ENCODE data around the gene DPP4. TPM values are rescaled to one million over a fixed set of nuclear protein-coding genes. Genes with fewer than 3 reads are reported as not detected.

DPP4 gene
- polyA plus RNA-seq, 2 of the 4 experiments (the other 2 are of a cell fraction): 0.17 to 0.27 TPM

DNA sequence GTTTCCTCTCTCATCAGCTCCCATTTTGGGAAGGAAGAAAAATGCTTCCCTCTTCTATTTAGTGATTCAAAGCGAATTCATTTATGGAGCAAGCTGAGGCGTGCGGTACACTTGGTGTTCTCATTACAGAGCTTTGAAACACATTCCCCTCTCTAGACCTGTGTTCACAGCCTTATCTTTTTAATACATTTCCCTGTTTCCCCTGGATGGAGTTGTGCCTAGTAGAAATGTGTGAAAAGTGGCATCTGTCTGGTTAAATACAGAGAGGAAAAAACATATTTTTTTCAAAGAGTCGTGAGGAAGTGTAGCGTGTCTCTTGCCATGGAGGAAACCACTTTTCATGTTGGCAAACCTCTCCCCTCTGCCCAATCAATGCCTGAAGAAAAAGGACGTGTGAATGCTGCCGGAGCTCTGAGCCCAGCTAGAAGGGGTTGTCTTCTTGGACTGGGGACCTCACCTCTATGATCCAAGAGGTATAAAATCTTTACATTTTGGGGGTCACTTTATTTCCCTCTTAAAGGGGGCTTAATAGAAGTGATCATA is 52.4 kb downstream of the DPP4 start:
- peaks cover 18% of the 10 kb centered on the region for H3K4me1 ChIP-seq
- 77% methylated on average over 7 of the region's 7 CpGs for WGBS (ENCODE audit: missing lambda C conversion rate)
- no peak for ATAC-seq
- FAIRE-seq: no peak
- no peak overlapping the region for H3K27ac ChIP-seq
- POLR2A ChIA-PET: no interaction called here
- H3K4me2 ChIP-seq: no peak overlapping the region
- CTCF ChIA-PET: interaction anchor here (1.1 to 1.3 kb wide), 2 partner anchors 8 to 10 kb away, joined by 3 read pairs; no protein-coding TSS in a partner anchor
- H3K4me3 ChIP-seq: no peak overlapping the region
- no peak for DNase-seq (ENCODE audit: low read depth in 1 of 2, low spot score in 1 of 2)
- TF ChIP-seq SMC3 (IDR thresholded peaks at IDR 0.05) (no peak), RAD21 (conservative IDR thresholded peaks at IDR 0.05 in 1 of 2, IDR thresholded peaks at IDR 0.05 in 1 of 2) (no peak), FOXS1 (CRISPR knock-in tag; IDR thresholded peaks at IDR 0.05) (no peak), POLR2AphosphoS2 (conservative IDR thresholded peaks at IDR 0.05; ENCODE audit: low read length) (no peak), TFCP2L1 (CRISPR knock-in tag; IDR thresholded peaks at IDR 0.05) (no peak), KDM1A (IDR thresholded peaks at IDR 0.05; ENCODE audit: low read depth) (no peak), RNF2 (IDR thresholded peaks at IDR 0.05; ENCODE audit: borderline replicate concordance, low read depth) (no peak), FOSL2 (IDR thresholded peaks at IDR 0.05) (no peak), FOSL2 (CRISPR knock-in tag; IDR thresholded peaks at IDR 0.05) (no peak), HOXB5 (CRISPR knock-in tag; IDR thresholded peaks at IDR 0.05) (no peak)
- TF ChIP-seq, protein P1, sequence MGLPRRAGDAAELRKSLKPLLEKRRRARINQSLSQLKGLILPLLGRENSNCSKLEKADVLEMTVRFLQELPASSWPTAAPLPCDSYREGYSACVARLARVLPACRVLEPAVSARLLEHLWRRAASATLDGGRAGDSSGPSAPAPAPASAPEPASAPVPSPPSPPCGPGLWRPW (IDR thresholded peaks at IDR 0.05): no peak
- no peaks in the 10 kb centered on the region for H3K9me3 ChIP-seq

DNA sequence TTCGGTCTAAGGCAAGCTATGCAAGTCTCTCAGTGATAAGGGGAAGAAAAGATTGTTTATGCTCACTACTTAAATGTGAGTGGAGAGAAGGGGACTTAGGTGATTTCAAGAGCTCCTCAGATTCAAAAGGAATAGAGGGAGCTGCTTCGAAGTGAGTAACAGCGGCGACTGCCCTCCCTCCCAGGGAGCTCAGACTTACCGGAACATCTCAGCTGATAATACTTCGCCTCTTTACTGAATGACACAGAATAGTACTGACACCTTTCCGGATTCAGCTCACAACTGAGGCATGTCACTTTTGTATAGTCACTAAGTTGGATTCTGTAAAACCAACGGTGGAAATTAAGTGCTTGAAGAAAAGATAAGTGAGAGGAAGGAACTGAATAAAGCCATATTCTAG is 55.5 kb downstream of the DPP4 start:
- TF ChIP-seq HOXB5 (CRISPR knock-in tag; IDR thresholded peaks at IDR 0.05) (no peak), EP300 (IDR thresholded peaks at IDR 0.05) (no peak), HOXA7 (CRISPR knock-in tag; IDR thresholded peaks at IDR 0.05) (no peak), RFX5 (IDR thresholded peaks at IDR 0.05) (no peak), RARB (CRISPR knock-in tag; IDR thresholded peaks at IDR 0.05) (no peak), ESRRA (IDR thresholded peaks at IDR 0.05; ENCODE audit: borderline replicate concordance, low read length) (no peak), BHLHE40 (IDR thresholded peaks at IDR 0.05; ENCODE audit: low read depth, low read length) (no peak), MAZ (IDR thresholded peaks at IDR 0.05; ENCODE audit: borderline replicate concordance, low read depth, low read length) (no peak), CBX8 (IDR thresholded peaks at IDR 0.05) (no peak), KDM1A (IDR thresholded peaks at IDR 0.05; ENCODE audit: low read depth) (no peak), KDM5A (IDR thresholded peaks at IDR 0.05) (no peak), TFCP2L1 (CRISPR knock-in tag; IDR thresholded peaks at IDR 0.05) (no peak), NFE2L2 (conservative IDR thresholded peaks at IDR 0.05; ENCODE audit: low read length) (no peak)
- TF ChIP-seq, protein P2, sequence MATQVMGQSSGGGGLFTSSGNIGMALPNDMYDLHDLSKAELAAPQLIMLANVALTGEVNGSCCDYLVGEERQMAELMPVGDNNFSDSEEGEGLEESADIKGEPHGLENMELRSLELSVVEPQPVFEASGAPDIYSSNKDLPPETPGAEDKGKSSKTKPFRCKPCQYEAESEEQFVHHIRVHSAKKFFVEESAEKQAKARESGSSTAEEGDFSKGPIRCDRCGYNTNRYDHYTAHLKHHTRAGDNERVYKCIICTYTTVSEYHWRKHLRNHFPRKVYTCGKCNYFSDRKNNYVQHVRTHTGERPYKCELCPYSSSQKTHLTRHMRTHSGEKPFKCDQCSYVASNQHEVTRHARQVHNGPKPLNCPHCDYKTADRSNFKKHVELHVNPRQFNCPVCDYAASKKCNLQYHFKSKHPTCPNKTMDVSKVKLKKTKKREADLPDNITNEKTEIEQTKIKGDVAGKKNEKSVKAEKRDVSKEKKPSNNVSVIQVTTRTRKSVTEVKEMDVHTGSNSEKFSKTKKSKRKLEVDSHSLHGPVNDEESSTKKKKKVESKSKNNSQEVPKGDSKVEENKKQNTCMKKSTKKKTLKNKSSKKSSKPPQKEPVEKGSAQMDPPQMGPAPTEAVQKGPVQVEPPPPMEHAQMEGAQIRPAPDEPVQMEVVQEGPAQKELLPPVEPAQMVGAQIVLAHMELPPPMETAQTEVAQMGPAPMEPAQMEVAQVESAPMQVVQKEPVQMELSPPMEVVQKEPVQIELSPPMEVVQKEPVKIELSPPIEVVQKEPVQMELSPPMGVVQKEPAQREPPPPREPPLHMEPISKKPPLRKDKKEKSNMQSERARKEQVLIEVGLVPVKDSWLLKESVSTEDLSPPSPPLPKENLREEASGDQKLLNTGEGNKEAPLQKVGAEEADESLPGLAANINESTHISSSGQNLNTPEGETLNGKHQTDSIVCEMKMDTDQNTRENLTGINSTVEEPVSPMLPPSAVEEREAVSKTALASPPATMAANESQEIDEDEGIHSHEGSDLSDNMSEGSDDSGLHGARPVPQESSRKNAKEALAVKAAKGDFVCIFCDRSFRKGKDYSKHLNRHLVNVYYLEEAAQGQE (IDR thresholded peaks at IDR 0.05): no peak
- TF ChIP-seq, protein P3, sequence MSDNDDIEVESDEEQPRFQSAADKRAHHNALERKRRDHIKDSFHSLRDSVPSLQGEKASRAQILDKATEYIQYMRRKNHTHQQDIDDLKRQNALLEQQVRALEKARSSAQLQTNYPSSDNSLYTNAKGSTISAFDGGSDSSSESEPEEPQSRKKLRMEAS (IDR thresholded peaks at IDR 0.05): no peak
- TF ChIP-seq, protein P1 (IDR thresholded peaks at IDR 0.05): no peak
- FAIRE-seq: no peak
- Histone ChIP-seq H3K9me3 (no peaks in the 10 kb centered on the region), H3K27ac (no peak overlapping the region), H3K4me3 (no peak overlapping the region), H3K4me2 (no peak overlapping the region), H3K4me1 (peaks cover 12% of the 10 kb centered on the region)
- POLR2A ChIA-PET: no interaction called here
- DNase-seq (ENCODE audit: low read depth in 1 of 2, low spot score in 1 of 2): no peak
- no peak for ATAC-seq
- 60% methylated on average over 8 of the region's 8 CpGs for WGBS (ENCODE audit: missing lambda C conversion rate)
- CTCF ChIA-PET: interaction anchor here (0.7 kb wide), 1 partner anchor 11 kb away, joined by 3 read pairs; no protein-coding TSS in a partner anchor
